H1 (cell line): ENCODE results near the gene KIAA0930.

Experiments
- EP300 ChIP-seq, 2 experiments: IDR thresholded peaks; 1 replicate in 1 of 2; 2 replicates in 1 of 2; pipeline ENCODE4 v1.6.1; 2011 to 2012; ENCODE audit warnings: low read depth in 2 of 2, low read length in 2 of 2, mild to moderate bottlenecking in 2 of 2, borderline replicate concordance in 1 of 2, inconsistent platforms in 1 of 2, moderate library complexity in 1 of 2
- JUN ChIP-seq: IDR thresholded peaks from 2 replicates; pipeline ENCODE4 v1.6.1; 2011; ENCODE audit warnings: low read depth, mild to moderate bottlenecking, improper control_type of control experiment, low read length
- POLR2AphosphoS5 ChIP-seq: IDR thresholded peaks from 2 replicates; pipeline ENCODE4 v1.6.1; 2011; ENCODE audit warnings: low read depth, low read length
- TF ChIP-seq, protein P1 (sequence below), 3 experiments: IDR thresholded peaks; 1 replicate in 2 of 3; 2 replicates in 1 of 3; pipeline versions ENCODE4 v1.5.1 to v1.6.1; 2011; ENCODE audit warnings: low read length in 3 of 3, mild to moderate bottlenecking in 3 of 3, inconsistent platforms in 2 of 3, low read depth in 1 of 3, moderate library complexity in 1 of 3; ENCODE audit not compliant: insufficient read depth in 1 of 3; ENCODE audit errors: control extremely low read depth in 1 of 3

DNA sequence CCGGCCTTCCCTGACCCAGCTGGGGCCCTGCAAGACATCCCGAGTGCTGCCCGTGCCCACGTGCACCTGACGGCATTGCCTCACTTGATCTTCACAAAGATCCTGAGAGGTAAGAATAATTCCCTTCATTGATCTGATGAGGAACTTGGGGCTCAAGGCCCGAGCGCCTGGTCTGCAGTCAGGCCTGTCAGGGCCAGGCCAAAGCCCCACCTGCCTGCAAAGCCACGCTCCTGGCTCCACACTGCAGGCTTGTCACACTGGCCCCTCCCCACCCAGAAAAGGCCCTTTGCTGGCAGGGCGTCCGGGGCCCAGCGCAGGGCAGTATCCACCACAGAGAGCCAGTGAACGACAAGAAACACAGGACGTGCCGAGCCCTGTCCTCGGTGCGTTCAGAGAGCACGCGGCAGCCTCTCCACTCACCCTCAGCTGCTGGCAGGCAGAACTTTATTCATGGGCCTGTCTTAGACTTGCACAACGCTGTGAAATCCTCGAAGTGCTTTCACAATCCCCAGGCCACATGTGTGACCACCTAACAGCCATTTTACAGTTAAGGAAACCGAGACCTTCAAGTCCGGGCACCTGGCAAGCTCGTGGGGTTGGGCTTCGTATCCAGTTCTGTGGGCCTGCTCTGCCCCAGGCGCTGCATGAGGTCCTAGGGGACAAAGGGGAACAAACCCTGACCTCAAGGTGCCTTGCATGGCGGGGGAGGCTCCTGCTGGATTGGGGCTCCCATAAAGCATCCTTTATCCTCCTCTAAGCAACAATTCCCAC, 14.8 kb downstream of the KIAA0930 start:
- TF ChIP-seq POLR2AphosphoS5: no peak
- TF ChIP-seq, protein P1, sequence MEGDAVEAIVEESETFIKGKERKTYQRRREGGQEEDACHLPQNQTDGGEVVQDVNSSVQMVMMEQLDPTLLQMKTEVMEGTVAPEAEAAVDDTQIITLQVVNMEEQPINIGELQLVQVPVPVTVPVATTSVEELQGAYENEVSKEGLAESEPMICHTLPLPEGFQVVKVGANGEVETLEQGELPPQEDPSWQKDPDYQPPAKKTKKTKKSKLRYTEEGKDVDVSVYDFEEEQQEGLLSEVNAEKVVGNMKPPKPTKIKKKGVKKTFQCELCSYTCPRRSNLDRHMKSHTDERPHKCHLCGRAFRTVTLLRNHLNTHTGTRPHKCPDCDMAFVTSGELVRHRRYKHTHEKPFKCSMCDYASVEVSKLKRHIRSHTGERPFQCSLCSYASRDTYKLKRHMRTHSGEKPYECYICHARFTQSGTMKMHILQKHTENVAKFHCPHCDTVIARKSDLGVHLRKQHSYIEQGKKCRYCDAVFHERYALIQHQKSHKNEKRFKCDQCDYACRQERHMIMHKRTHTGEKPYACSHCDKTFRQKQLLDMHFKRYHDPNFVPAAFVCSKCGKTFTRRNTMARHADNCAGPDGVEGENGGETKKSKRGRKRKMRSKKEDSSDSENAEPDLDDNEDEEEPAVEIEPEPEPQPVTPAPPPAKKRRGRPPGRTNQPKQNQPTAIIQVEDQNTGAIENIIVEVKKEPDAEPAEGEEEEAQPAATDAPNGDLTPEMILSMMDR (IDR thresholded peaks at IDR 0.05; ENCODE audit: control extremely low read depth in 1 of 3, insufficient read depth in 1 of 3, low read depth in 1 of 3, low read length in 3 of 3): no peak
- no peak for TF ChIP-seq JUN
- TF ChIP-seq EP300 (IDR thresholded peaks at IDR 0.05; ENCODE audit: borderline replicate concordance in 1 of 2, low read depth in 2 of 2, low read length in 2 of 2): no peak
